ENCODE results near the gene PPP1R3E. TPM values are rescaled to one million over a fixed set of nuclear protein-coding genes. Genes with fewer than 3 reads are reported as not detected.
A peak's percentile ranks its signal among the peaks of the same experiment; 100 is the strongest.

Gene PPP1R3E
- total and polyA plus RNA-seq, 2 of the 13 experiments (the other 11 are each of a cell fraction or from before 2014, with no cell fraction given), result 16.5 to 26.5 TPM

GRCh38 chr14:23301969-23302289, 730 bp downstream of the PPP1R3E start (continued):
- TF ChIP-seq KLF15 (CRISPR knock-in tag; IDR thresholded peaks at IDR 0.05; ENCODE audit: borderline replicate concordance) (peak; percentile 90), CCAR2 (optimal IDR thresholded peaks at IDR 0.05; ENCODE audit: low read depth, low read length) (no peak), FOXP4 (CRISPR knock-in tag; IDR thresholded peaks at IDR 0.05) (peak; percentile 58), ZNF160 (CRISPR knock-in tag; IDR thresholded peaks at IDR 0.05) (peak; percentile 90; the same call in 1 of the 2 replicates), SMARCE1 (IDR thresholded peaks at IDR 0.05; ENCODE audit: borderline replicate concordance) (no peak), POLR2AphosphoS5 (IDR thresholded peaks at IDR 0.05; ENCODE audit: low read depth, low read length) (peak; percentile 83), GZF1 (CRISPR knock-in tag; IDR thresholded peaks at IDR 0.05) (peak; percentile 93; the same call in 1 of the 2 replicates), ZBTB44 (CRISPR knock-in tag; IDR thresholded peaks at IDR 0.05) (no peak), TOE1 (CRISPR knock-in tag; IDR thresholded peaks at IDR 0.05) (peak; percentile 61; the same call in 1 of the 2 replicates), RORA (CRISPR knock-in tag; IDR thresholded peaks at IDR 0.05) (no peak), ZFP1 (CRISPR knock-in tag; IDR thresholded peaks at IDR 0.05) (peak; percentile 96; the same call in 1 of the 2 replicates), MED8 (CRISPR knock-in tag; IDR thresholded peaks at IDR 0.05; ENCODE audit: insufficient replicate concordance) (peak; percentile 89), RBFOX2 (IDR thresholded peaks at IDR 0.05; ENCODE audit: low read depth, low read length) (peak; percentile 94), ZNF34 (CRISPR knock-in tag; IDR thresholded peaks at IDR 0.05; ENCODE audit: borderline replicate concordance) (peak; percentile 93; the same call in 1 of the 2 replicates), ZNF446 (CRISPR knock-in tag; IDR thresholded peaks at IDR 0.05) (peak; percentile 100), ZNF772 (CRISPR knock-in tag; IDR thresholded peaks at IDR 0.05) (no peak)
- TF ChIP-seq, protein P1, sequence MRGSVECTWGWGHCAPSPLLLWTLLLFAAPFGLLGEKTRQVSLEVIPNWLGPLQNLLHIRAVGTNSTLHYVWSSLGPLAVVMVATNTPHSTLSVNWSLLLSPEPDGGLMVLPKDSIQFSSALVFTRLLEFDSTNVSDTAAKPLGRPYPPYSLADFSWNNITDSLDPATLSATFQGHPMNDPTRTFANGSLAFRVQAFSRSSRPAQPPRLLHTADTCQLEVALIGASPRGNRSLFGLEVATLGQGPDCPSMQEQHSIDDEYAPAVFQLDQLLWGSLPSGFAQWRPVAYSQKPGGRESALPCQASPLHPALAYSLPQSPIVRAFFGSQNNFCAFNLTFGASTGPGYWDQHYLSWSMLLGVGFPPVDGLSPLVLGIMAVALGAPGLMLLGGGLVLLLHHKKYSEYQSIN (CRISPR knock-in tag; IDR thresholded peaks at IDR 0.05; ENCODE audit: borderline replicate concordance), result no peak
- TF ChIP-seq, protein P2, sequence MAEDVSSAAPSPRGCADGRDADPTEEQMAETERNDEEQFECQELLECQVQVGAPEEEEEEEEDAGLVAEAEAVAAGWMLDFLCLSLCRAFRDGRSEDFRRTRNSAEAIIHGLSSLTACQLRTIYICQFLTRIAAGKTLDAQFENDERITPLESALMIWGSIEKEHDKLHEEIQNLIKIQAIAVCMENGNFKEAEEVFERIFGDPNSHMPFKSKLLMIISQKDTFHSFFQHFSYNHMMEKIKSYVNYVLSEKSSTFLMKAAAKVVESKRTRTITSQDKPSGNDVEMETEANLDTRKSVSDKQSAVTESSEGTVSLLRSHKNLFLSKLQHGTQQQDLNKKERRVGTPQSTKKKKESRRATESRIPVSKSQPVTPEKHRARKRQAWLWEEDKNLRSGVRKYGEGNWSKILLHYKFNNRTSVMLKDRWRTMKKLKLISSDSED (CRISPR knock-in tag; IDR thresholded peaks at IDR 0.05), result peak; percentile 89
- TF ChIP-seq, protein P3, sequence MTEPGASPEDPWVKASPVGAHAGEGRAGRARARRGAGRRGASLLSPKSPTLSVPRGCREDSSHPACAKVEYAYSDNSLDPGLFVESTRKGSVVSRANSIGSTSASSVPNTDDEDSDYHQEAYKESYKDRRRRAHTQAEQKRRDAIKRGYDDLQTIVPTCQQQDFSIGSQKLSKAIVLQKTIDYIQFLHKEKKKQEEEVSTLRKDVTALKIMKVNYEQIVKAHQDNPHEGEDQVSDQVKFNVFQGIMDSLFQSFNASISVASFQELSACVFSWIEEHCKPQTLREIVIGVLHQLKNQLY (CRISPR knock-in tag; IDR thresholded peaks at IDR 0.05), result peak; percentile 55
- TF ChIP-seq, protein P4, sequence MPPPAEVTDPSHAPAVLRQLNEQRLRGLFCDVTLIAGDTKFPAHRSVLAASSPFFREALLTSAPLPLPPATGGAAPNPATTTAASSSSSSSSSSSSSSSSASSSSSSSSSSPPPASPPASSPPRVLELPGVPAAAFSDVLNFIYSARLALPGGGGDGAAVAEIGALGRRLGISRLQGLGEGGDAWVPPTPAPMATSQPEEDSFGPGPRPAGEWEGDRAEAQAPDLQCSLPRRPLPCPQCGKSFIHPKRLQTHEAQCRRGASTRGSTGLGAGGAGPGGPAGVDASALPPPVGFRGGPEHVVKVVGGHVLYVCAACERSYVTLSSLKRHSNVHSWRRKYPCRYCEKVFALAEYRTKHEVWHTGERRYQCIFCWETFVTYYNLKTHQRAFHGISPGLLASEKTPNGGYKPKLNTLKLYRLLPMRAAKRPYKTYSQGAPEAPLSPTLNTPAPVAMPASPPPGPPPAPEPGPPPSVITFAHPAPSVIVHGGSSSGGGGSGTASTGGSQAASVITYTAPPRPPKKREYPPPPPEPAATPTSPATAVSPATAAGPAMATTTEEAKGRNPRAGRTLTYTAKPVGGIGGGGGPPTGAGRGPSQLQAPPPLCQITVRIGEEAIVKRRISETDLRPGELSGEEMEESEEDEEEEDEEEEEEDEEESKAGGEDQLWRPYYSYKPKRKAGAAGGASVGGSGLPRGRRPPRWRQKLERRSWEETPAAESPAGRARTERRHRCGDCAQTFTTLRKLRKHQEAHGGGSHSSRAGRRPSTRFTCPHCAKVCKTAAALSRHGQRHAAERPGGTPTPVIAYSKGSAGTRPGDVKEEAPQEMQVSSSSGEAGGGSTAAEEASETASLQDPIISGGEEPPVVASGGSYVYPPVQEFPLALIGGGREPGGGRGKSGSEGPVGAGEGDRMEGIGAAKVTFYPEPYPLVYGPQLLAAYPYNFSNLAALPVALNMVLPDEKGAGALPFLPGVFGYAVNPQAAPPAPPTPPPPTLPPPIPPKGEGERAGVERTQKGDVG (CRISPR knock-in tag; IDR thresholded peaks at IDR 0.05; ENCODE audit: borderline replicate concordance), result peak; percentile 17; the same call in 1 of the 2 replicates
